ENCODE measurements around the gene HBE1. TPM values are rescaled to one million over a fixed set of nuclear protein-coding genes. Genes with fewer than 3 reads are reported as not detected.

Gene HBE1
- total and polyA plus RNA-seq, 2 of the 4 experiments (the other 2 are of a cell fraction): 3.2 to 12.7 TPM

GRCh38 chr11:5252919-5253265 is 16.9 kb downstream of the HBE1 start:
- Histone ChIP-seq H3K18ac (ENCODE audit: low read depth, low read length) (no peak overlapping the region), H4K5ac (ENCODE audit: low read depth, low read length) (no peak overlapping the region), H3K4ac (ENCODE audit: low read depth, low read length) (no peak overlapping the region), H3K9ac (ENCODE audit: low read depth, low read length) (no peak overlapping the region), H4K20me1 (ENCODE audit: insufficient read depth, low read length) (no peaks in the 10 kb centered on the region), H2BK20ac (ENCODE audit: low read depth, low read length) (no peak overlapping the region), H2BK15ac (ENCODE audit: low read depth, low read length) (no peak overlapping the region), H3K79me1 (ENCODE audit: low read depth in 1 of 2, low read length in 2 of 2) (no peaks in the 10 kb centered on the region), H3K4me2 (ENCODE audit: low read depth, low read length) (no peak overlapping the region), H4K8ac (ENCODE audit: low read depth in 2 of 2, low read length in 2 of 2) (no peak overlapping the region), H3K4me1 (ENCODE audit: control insufficient read depth, insufficient read depth, low read length) (no peaks in the 10 kb centered on the region), H3K23ac (ENCODE audit: low read depth, low read length) (no peak overlapping the region), H3K4me3 (ENCODE audit: insufficient read depth, low read depth, low read length) (no peak overlapping the region), H3K27ac (ENCODE audit: insufficient read depth, low read length) (no peak overlapping the region), H2AK9ac (replicated peaks; ENCODE audit: low read depth, low read length, poor library complexity) (no peak overlapping the region), H3K9me3 (ENCODE audit: control insufficient read depth, insufficient read depth, low read length) (no peaks in the 10 kb centered on the region), H2BK120ac (ENCODE audit: low read depth, low read length) (no peak overlapping the region), H3K14ac (replicated peaks; ENCODE audit: low read depth, low read length) (no peak overlapping the region), H3K9me1 (ENCODE audit: insufficient read depth, low read length) (no peaks in the 10 kb centered on the region), H2AFZ (replicated peaks; ENCODE audit: low read length, poor library complexity) (no peak overlapping the region), H2AK5ac (ENCODE audit: low read depth, low read length) (no peak overlapping the region), H2BK5ac (ENCODE audit: low read depth, low read length, poor library complexity, severe bottlenecking) (no peak overlapping the region), H3K36me3 (ENCODE audit: control insufficient read depth, insufficient read depth, low read length) (no peaks in the 10 kb centered on the region), H3K56ac (ENCODE audit: extremely low read depth, insufficient read depth, low read length) (no peak overlapping the region), H3K27me3 (ENCODE audit: control insufficient read depth, insufficient read depth, low read length) (no peaks in the 10 kb centered on the region), H4K91ac (ENCODE audit: insufficient read depth, low read depth, low read length) (no peak overlapping the region)
- in situ Hi-C loops (cut with MboI; ENCODE audit: low sequenced_read_pairs): no loop called here
- CTCF ChIA-PET: no interaction called here
- POLR2A ChIA-PET (ENCODE audit: unreplicated experiment): no interaction called here
- no peak for TF ChIP-seq RAD21 (IDR thresholded peaks at IDR 0.05; ENCODE audit: low read length)
- TF ChIP-seq MXI1 (IDR thresholded peaks at IDR 0.05; ENCODE audit: borderline replicate concordance, low read depth, low read length): no peak
- TF ChIP-seq MAFK (IDR thresholded peaks at IDR 0.05; ENCODE audit: low read depth, low read length): no peak
- TF ChIP-seq CTCF (conservative IDR thresholded peaks at IDR 0.05; ENCODE audit: low read depth, low read length): no peak
- TF ChIP-seq RFX5 (IDR thresholded peaks at IDR 0.05; ENCODE audit: low read depth, low read length): no peak
- TF ChIP-seq RCOR1 (IDR thresholded peaks at IDR 0.05; ENCODE audit: insufficient replicate concordance, low read length): no peak
- TF ChIP-seq CEBPB (IDR thresholded peaks at IDR 0.05; ENCODE audit: low read depth, low read length): no peak
- TF ChIP-seq SMC3 (IDR thresholded peaks at IDR 0.05; ENCODE audit: low read depth, low read length): no peak
- no peak for TF ChIP-seq BHLHE40 (IDR thresholded peaks at IDR 0.05; ENCODE audit: low read depth, low read length)
- no peak for TF ChIP-seq ELK1 (IDR thresholded peaks at IDR 0.05; ENCODE audit: borderline replicate concordance, low read depth, low read length)
- TF ChIP-seq POLR2A (IDR thresholded peaks at IDR 0.05; ENCODE audit: low read depth, low read length): no peak
- TF ChIP-seq FOS (IDR thresholded peaks at IDR 0.05; ENCODE audit: low read depth, low read length): no peak
- TF ChIP-seq NFE2L2 (IDR thresholded peaks at IDR 0.05; ENCODE audit: low read depth, low read length): no peak
- TF ChIP-seq MAZ (IDR thresholded peaks at IDR 0.05; ENCODE audit: borderline replicate concordance, low read depth, low read length): no peak
- TF ChIP-seq USF2 (IDR thresholded peaks at IDR 0.05; ENCODE audit: low read depth, low read length): no peak
- no peak for TF ChIP-seq CHD1 (IDR thresholded peaks at IDR 0.05; ENCODE audit: low read depth, low read length)
- WGBS, 2 experiments (ENCODE audit: extremely low coverage in 2 of 2, insufficient read length in 1 of 2): no CpG with 5 or more reads among the region's 1 CpG
- intact Hi-C loops (cut with micrococcal nuclease): no loop called here
- dilution Hi-C loops (cut with HindIII; ENCODE audit: low sequenced_read_pairs, unreplicated experiment): no loop called here
- ATAC-seq (ENCODE audit: low read depth) (no peak), DNase-seq (no peak)
- no TSS peak for BruUV-seq (replicated peaks)
